HEK293 (cell line): ENCODE results near the gene KCTD10.
A peak's percentile ranks its signal among the peaks of the same experiment; 100 is the strongest.

Experiments used
- CTCF ChIA-PET: fragments of 350-600 bp; formaldehyde crosslinking; extraction: SDS; loops from one replicate; lab custom pipeline; 2021; ENCODE audit warnings: antibody characterized with exemption; lab: Yijun Ruan, JAX
- POLR2A ChIA-PET: fragments of 300-600 bp; formaldehyde crosslinking; extraction: SDS; loops from one replicate; lab custom pipeline; 2020; ENCODE audit warnings: antibody characterized with exemption, inconsistent platforms; lab: Yijun Ruan, JAX
- H3K27ac ChIP-seq: fragments of 200-500 bp; sonication (Bioruptor generic); 2 replicates; pipeline ENCODE4 v1.5.1; 2014; ENCODE audit warnings: low read depth, low read length, control low read depth, inconsistent platforms; ENCODE audit errors: extremely low read depth
- H3K36me3 ChIP-seq, 2 experiments: fragments of 200-500 bp in 1 of 2; sonication (Bioruptor generic) in 1 of 2; 1 replicate in 1 of 2; 2 replicates in 1 of 2; pipeline ENCODE4 v1.5.1; 2014 to 2017; ENCODE audit warnings: inconsistent platforms in 2 of 2, low read length in 2 of 2; ENCODE audit not compliant: control insufficient read depth in 2 of 2, insufficient read depth in 1 of 2
- H3K4me1 ChIP-seq: fragments of 200-500 bp; sonication (Bioruptor generic); 2 replicates; pipeline ENCODE4 v1.5.1; 2014; ENCODE audit warnings: mild to moderate bottlenecking, low read length, inconsistent platforms; ENCODE audit not compliant: control insufficient read depth, insufficient read depth
- H3K4me3 ChIP-seq: 2 replicates; pipeline ENCODE4 v1.5.1; 2011; ENCODE audit warnings: low read depth, mild to moderate bottlenecking, control low read depth, low read length, moderate library complexity
- H3K9me3 ChIP-seq: fragments of 200-500 bp; sonication (Bioruptor generic); 2 replicates; pipeline ENCODE4 v1.5.1; 2014; ENCODE audit warnings: low read depth, low read length, inconsistent platforms; ENCODE audit not compliant: control insufficient read depth, insufficient read depth
- GLIS1 ChIP-seq: fragments of 450-650 bp; formaldehyde crosslinking; IDR thresholded peaks from 2 replicates; pipeline ENCODE4 v1.5.1; 2016; ENCODE audit warnings: missing biosample characterization, missing genetic modification characterization
- GLIS2 ChIP-seq: fragments of 450-650 bp; formaldehyde crosslinking; IDR thresholded peaks from 2 replicates; pipeline ENCODE4 v1.5.1; 2016; ENCODE audit warnings: missing biosample characterization, missing genetic modification characterization
- KLF1 ChIP-seq: fragments of 450-650 bp; formaldehyde crosslinking; IDR thresholded peaks from 2 replicates; pipeline ENCODE4 v1.5.1; 2016; ENCODE audit warnings: missing biosample characterization, missing genetic modification characterization
- MYNN ChIP-seq: fragments of 450-650 bp; formaldehyde crosslinking; IDR thresholded peaks from 2 replicates; pipeline ENCODE4 v1.5.1; 2016; ENCODE audit warnings: missing biosample characterization, missing genetic modification characterization, borderline replicate concordance
- MZF1 ChIP-seq: fragments of 450-650 bp; formaldehyde crosslinking; IDR thresholded peaks from 2 replicates; pipeline ENCODE4 v1.5.1; 2017; ENCODE audit warnings: missing biosample characterization, missing genetic modification characterization, borderline replicate concordance
- RBAK ChIP-seq: fragments of 450-650 bp; formaldehyde crosslinking; IDR thresholded peaks from 2 replicates; pipeline ENCODE4 v1.5.1; 2016; ENCODE audit warnings: missing biosample characterization, missing genetic modification characterization
- ZNF202 ChIP-seq: fragments of 450-650 bp; formaldehyde crosslinking; IDR thresholded peaks from 2 replicates; pipeline ENCODE4 v1.5.1; 2016; ENCODE audit warnings: missing biosample characterization, missing genetic modification characterization, borderline replicate concordance
- ZNF24 ChIP-seq: fragments of 450-650 bp; formaldehyde crosslinking; IDR thresholded peaks from 2 replicates; pipeline ENCODE4 v1.5.1; 2016; ENCODE audit warnings: missing biosample characterization, missing genetic modification characterization
- ZNF37A ChIP-seq: fragments of 450-650 bp; IDR thresholded peaks from 2 replicates; pipeline ENCODE4 v1.5.1; 2018; ENCODE audit warnings: missing biosample characterization, missing genetic modification characterization
- ZNF394 ChIP-seq: fragments of 450-650 bp; formaldehyde crosslinking; IDR thresholded peaks from 2 replicates; pipeline ENCODE4 v1.5.1; 2016; ENCODE audit warnings: missing biosample characterization, missing genetic modification characterization, mild to moderate bottlenecking, moderate library complexity, borderline replicate concordance
- ZNF404 ChIP-seq: fragments of 450-650 bp; formaldehyde crosslinking; IDR thresholded peaks from 2 replicates; pipeline ENCODE4 v1.5.1; 2017; ENCODE audit warnings: missing biosample characterization, missing genetic modification characterization
- ZNF473 ChIP-seq: fragments of 450-650 bp; formaldehyde crosslinking; IDR thresholded peaks from 2 replicates; pipeline ENCODE4 v1.5.1; 2017; ENCODE audit warnings: missing biosample characterization, missing genetic modification characterization
- ZNF530 ChIP-seq: fragments of 450-650 bp; formaldehyde crosslinking; IDR thresholded peaks from 2 replicates; pipeline ENCODE4 v1.5.1; 2016; ENCODE audit warnings: low read depth, missing biosample characterization, missing genetic modification characterization
- ZNF544 ChIP-seq: fragments of 450-650 bp; formaldehyde crosslinking; IDR thresholded peaks from 2 replicates; pipeline ENCODE4 v1.5.0; 2017; ENCODE audit warnings: missing biosample characterization, missing genetic modification characterization
- ZNF548 ChIP-seq: fragments of 450-650 bp; formaldehyde crosslinking; IDR thresholded peaks from 2 replicates; pipeline ENCODE4 v1.5.1; 2016; ENCODE audit warnings: missing biosample characterization, missing genetic modification characterization
- ZNF549 ChIP-seq: fragments of 450-650 bp; IDR thresholded peaks from 2 replicates; pipeline ENCODE4 v1.5.1; 2018; ENCODE audit warnings: missing biosample characterization, missing genetic modification characterization, mild to moderate bottlenecking, inconsistent platforms, moderate library complexity
- ZNF560 ChIP-seq: fragments of 450-650 bp; formaldehyde crosslinking; IDR thresholded peaks from 2 replicates; pipeline ENCODE4 v1.5.1; 2017; ENCODE audit warnings: missing biosample characterization, missing genetic modification characterization, borderline replicate concordance
- ZNF623 ChIP-seq: fragments of 450-650 bp; formaldehyde crosslinking; IDR thresholded peaks from 2 replicates; pipeline ENCODE4 v1.5.1; 2016; ENCODE audit warnings: missing biosample characterization, missing genetic modification characterization
- ZNF707 ChIP-seq: fragments of 450-650 bp; formaldehyde crosslinking; IDR thresholded peaks from 2 replicates; pipeline ENCODE4 v1.5.1; 2016; ENCODE audit warnings: missing biosample characterization, missing genetic modification characterization
- ZNF843 ChIP-seq: fragments of 450-650 bp; formaldehyde crosslinking; IDR thresholded peaks from 2 replicates; pipeline ENCODE4 v1.5.1; 2016; ENCODE audit warnings: missing biosample characterization, missing genetic modification characterization
- TF ChIP-seq, protein P1 (sequence below): fragments of 450-650 bp; formaldehyde crosslinking; IDR thresholded peaks from 2 replicates; pipeline ENCODE4 v1.5.1; 2016; ENCODE audit warnings: missing biosample characterization, missing genetic modification characterization, low read depth
- TF ChIP-seq, protein P2 (sequence below): sonication (generic); formaldehyde crosslinking; IDR thresholded peaks from 2 replicates; pipeline ENCODE4 v1.8.1; 2022; ENCODE audit warnings: mild to moderate bottlenecking, moderate library complexity, missing genetic modification reagents

The KCTD10 gene

DNA sequence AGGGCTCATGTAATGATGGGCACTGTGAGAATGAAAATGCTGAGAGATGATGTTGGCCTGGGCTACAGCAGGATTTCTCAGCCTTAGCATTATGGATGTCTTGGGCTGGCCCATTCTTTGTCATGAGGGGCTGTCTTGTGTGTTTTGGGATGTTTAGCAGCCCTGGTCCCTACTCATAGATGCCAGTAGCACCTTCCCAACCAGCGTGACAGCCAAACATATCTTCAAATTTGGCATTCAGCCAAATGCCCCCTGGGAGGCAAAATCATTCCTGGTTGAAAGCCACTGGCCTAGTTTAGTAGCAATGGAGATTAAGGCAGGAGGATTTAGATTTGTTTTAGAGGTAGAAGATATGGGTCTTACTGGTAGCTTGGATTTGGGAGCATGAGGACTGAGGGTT is 27.0 kb upstream of the KCTD10 start (continued):
- TF ChIP-seq GLIS1 = peak; percentile 77
- no peak for TF ChIP-seq ZNF394 (tag by site-specific recombination)
- TF ChIP-seq ZNF202 (tag by site-specific recombination) = no peak
- TF ChIP-seq ZNF544 (tag by site-specific recombination) = 0 out of 2 replicates have a peak, but pooled peaks have one; percentile 32
- no peak for TF ChIP-seq ZNF530 (tag by site-specific recombination)
- no peak for TF ChIP-seq ZNF843 (tag by site-specific recombination)
- no peak for TF ChIP-seq RBAK (tag by site-specific recombination)

DNA sequence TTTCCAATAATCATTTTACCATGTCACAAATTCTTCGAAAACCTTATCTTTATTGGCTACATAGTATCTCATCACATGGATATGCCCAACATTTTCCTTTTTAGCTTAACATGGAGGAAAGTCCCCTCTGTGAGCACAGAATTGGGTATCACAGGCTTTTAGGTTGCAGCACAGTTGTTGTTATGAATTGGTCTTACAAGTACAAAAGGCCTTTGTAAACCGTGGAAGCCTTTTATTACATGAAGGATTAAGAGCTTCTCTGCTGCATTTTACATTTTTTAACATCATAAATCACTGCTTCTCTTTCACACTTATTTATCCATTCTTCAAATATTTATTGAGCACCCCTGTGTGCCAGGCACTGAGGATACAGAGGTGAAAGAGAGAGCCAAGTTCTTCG is 26.5 kb upstream of the KCTD10 start:
- Histone ChIP-seq H3K27ac (no peak overlapping the region), H3K9me3 (no peaks in the 10 kb centered on the region), H3K4me1 (no peaks in the 10 kb centered on the region), H3K36me3 (peaks cover 28 to 88% of the 10 kb centered on the region in 2 experiments), H3K4me3 (no peak overlapping the region)
- ChIA-PET CTCF (interaction anchor here (1.1 to 1.4 kb wide), 4 partner anchors 14 to 75 kb away, joined by 4 read pairs; no protein-coding TSS in a partner anchor), POLR2A (interaction anchor here (0.6 kb wide), 1 partner anchor 388 kb away, joined by 3 read pairs; no protein-coding TSS in a partner anchor)
- TF ChIP-seq KLF1 (tag by site-specific recombination) (no peak), ZNF548 (no peak), GLIS2 (no peak), ZNF24 (tag by site-specific recombination) (no peak), MYNN (tag by site-specific recombination) (no peak), ZNF707 (tag by site-specific recombination) (no peak), ZNF37A (no peak), ZNF404 (no peak), MZF1 (tag by site-specific recombination) (no peak), ZNF623 (tag by site-specific recombination) (no peak), ZNF473 (tag by site-specific recombination) (no peak), ZNF560 (tag by site-specific recombination) (no peak)
- TF ChIP-seq, protein P1, sequence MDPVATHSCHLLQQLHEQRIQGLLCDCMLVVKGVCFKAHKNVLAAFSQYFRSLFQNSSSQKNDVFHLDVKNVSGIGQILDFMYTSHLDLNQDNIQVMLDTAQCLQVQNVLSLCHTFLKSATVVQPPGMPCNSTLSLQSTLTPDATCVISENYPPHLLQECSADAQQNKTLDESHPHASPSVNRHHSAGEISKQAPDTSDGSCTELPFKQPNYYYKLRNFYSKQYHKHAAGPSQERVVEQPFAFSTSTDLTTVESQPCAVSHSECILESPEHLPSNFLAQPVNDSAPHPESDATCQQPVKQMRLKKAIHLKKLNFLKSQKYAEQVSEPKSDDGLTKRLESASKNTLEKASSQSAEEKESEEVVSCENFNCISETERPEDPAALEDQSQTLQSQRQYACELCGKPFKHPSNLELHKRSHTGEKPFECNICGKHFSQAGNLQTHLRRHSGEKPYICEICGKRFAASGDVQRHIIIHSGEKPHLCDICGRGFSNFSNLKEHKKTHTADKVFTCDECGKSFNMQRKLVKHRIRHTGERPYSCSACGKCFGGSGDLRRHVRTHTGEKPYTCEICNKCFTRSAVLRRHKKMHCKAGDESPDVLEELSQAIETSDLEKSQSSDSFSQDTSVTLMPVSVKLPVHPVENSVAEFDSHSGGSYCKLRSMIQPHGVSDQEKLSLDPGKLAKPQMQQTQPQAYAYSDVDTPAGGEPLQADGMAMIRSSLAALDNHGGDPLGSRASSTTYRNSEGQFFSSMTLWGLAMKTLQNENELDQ (tag by site-specific recombination) = no peak
- TF ChIP-seq, protein P2, sequence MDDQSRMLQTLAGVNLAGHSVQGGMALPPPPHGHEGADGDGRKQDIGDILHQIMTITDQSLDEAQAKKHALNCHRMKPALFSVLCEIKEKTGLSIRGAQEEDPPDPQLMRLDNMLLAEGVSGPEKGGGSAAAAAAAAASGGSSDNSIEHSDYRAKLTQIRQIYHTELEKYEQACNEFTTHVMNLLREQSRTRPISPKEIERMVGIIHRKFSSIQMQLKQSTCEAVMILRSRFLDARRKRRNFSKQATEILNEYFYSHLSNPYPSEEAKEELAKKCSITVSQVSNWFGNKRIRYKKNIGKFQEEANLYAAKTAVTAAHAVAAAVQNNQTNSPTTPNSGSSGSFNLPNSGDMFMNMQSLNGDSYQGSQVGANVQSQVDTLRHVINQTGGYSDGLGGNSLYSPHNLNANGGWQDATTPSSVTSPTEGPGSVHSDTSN (CRISPR knock-in tag) = no peak

DNA sequence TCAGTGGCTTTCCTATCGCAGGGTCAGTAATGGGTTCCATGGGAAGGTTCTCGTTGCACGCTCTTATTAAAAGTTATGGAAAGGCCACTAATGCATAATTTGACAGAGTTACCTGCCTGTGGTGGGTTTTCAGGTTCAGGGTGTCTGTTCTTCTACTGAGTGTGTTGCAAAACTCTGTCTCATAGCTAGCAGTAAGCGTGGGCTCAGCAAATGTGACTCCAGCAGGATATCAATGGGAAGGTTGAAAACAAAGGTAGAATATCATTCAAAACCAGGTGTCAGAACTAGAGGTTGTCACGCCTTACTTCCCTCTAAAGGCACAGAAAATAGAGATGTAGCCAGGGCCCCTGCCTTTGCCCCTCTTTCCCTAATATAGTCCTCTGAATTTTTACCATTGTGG is 25.2 kb upstream of the KCTD10 start:
- Histone ChIP-seq H3K36me3 (peaks cover 34 to 88% of the 10 kb centered on the region in 2 experiments), H3K27ac (no peak overlapping the region), H3K9me3 (no peaks in the 10 kb centered on the region), H3K4me3 (no peak overlapping the region), H3K4me1 (no peaks in the 10 kb centered on the region)
- ChIA-PET CTCF (interaction anchor here (0.7 to 1.4 kb wide), 3 partner anchors 17 to 152 kb away, joined by 3 to 4 read pairs (median 4); no protein-coding TSS in a partner anchor), POLR2A (no interaction called here)
- no peak for TF ChIP-seq ZNF549
